Adipose tissue (tissue), 3 donors: Measurements from ENCODE around the gene SERINC2. TPM values are rescaled to one million over a fixed set of nuclear protein-coding genes. Genes with fewer than 3 reads are reported as not detected.
"Not testable (repeated sequence)": the region's sequence is repeated elsewhere in the genome, so short reads cannot be mapped to it uniquely, and the experiment has no call there.

ENCODE experiments used
- H3K27ac ChIP-seq: one replicate; pipeline ENCODE4 v1.5.1; 2013; ENCODE audit warnings: low read depth, low read length
- WGBS, 3 donors: extraction: QIAGEN DNeasy Blood & Tissue Kit; methylation state at CpG; one replicate each; pipeline ENCODE4 v1.1.7; 2013; 5-methylcytosine and 5-hydroxymethylcytosine counted together
- polyA plus RNA-seq, 3 donors: library from polyadenylated mRNA; stranded (reverse); fragments of 200-250 nt; gene quantifications; one replicate each; pipeline ENCODE4 v1.2.3, GENCODE V29; 2013
- donor health status: healthy with polysubstance abuse.
- donor health status: Bipolar disorder and iron deficiency.
- donor health status: healthy.

Gene SERINC2
- polyA plus RNA-seq, 3 donors: 3.8 to 12.6 (median 9.4) TPM

GRCh38 chr1:31381394-31382294, 31.4 kb upstream of the SERINC2 start:
- WGBS, 3 donors: 72 to 81% (median 79%) methylated on average over 6 of the region's 6 CpGs
- no peak overlapping the region for H3K27ac ChIP-seq

- H3K27ac ChIP-seq: no peak overlapping the region
- WGBS, 3 donors: 82 to 87% (median 86%) methylated on average over 3 of the region's 3 CpGs
Observed at GRCh38 chr1:31382379-31382989, 30.5 kb upstream of the SERINC2 start.

- WGBS, 3 donors: 81 to 95% (median 92%) methylated on average over 1 of the region's 1 CpG
- no peak overlapping the region for H3K27ac ChIP-seq
Observed at GRCh38 chr1:31383967-31384366, 29.0 kb upstream of the SERINC2 start.

- 63 to 71% (median 69%) methylated on average over 8 of the region's 8 CpGs for WGBS, 3 donors
- not testable (repeated sequence) for H3K27ac ChIP-seq
Observed at GRCh38 chr1:31386576-31387243, 26.3 kb upstream of the SERINC2 start.

GRCh38 chr1:31387612-31388011, 25.4 kb upstream of the SERINC2 start:
- no peak overlapping the region for H3K27ac ChIP-seq
- 57 to 73% (median 68%) methylated on average over 10 of the region's 10 CpGs for WGBS, 3 donors

- 91 to 92% (median 91%) methylated on average over 7 of the region's 7 CpGs for WGBS, 3 donors
- no peak overlapping the region for H3K27ac ChIP-seq
Observed at GRCh38 chr1:31389616-31390015, 23.4 kb upstream of the SERINC2 start.

- H3K27ac ChIP-seq: no peak overlapping the region
- WGBS, 3 donors: 76 to 90% (median 85%) methylated on average over 7 of the region's 7 CpGs
Observed at GRCh38 chr1:31390071-31390470, 22.9 kb upstream of the SERINC2 start.

GRCh38 chr1:31393463-31393862, 19.6 kb upstream of the SERINC2 start:
- H3K27ac ChIP-seq: no peak overlapping the region

GRCh38 chr1:31394584-31395193, 18.3 kb upstream of the SERINC2 start:
- no peak overlapping the region for H3K27ac ChIP-seq
- 1 to 3% (median 2%) methylated on average over 36 of the region's 36 CpGs for WGBS, 3 donors

- WGBS, 3 donors: 77 to 86% (median 82%) methylated on average over 3 of the region's 3 CpGs
- no peak overlapping the region for H3K27ac ChIP-seq
Observed at GRCh38 chr1:31396633-31397351, 16.2 kb upstream of the SERINC2 start.

GRCh38 chr1:31397360-31398095, 15.5 kb upstream of the SERINC2 start:
- no peak overlapping the region for H3K27ac ChIP-seq
- 57 to 71% (median 60%) methylated on average over 4 of the region's 4 CpGs for WGBS, 3 donors

GRCh38 chr1:31398246-31398645, 14.8 kb upstream of the SERINC2 start:
- 82 to 92% (median 91%) methylated on average over 2 of the region's 2 CpGs for WGBS, 3 donors
- no peak overlapping the region for H3K27ac ChIP-seq

GRCh38 chr1:31399976-31400375, 13.0 kb upstream of the SERINC2 start:
- H3K27ac ChIP-seq: no peak overlapping the region
- WGBS, 3 donors: 45 to 56% (median 51%) methylated on average over 3 of the region's 3 CpGs

- 34 to 57% (median 38%) methylated on average over 3 of the region's 3 CpGs for WGBS, 3 donors
- H3K27ac ChIP-seq: no peak overlapping the region
Observed at GRCh38 chr1:31400393-31400792, 12.6 kb upstream of the SERINC2 start.

GRCh38 chr1:31401241-31401640, 11.8 kb upstream of the SERINC2 start:
- no peak overlapping the region for H3K27ac ChIP-seq
- WGBS, 3 donors: 35 to 52% (median 39%) methylated on average over 2 of the region's 2 CpGs

GRCh38 chr1:31405578-31406245, 7.3 kb upstream of the SERINC2 start:
- 84 to 91% (median 90%) methylated on average over 6 of the region's 6 CpGs for WGBS, 3 donors
- H3K27ac ChIP-seq: no peak overlapping the region

- 78 to 86% (median 79%) methylated on average over 18 of the region's 18 CpGs for WGBS, 3 donors
- H3K27ac ChIP-seq: no peak overlapping the region
Observed at GRCh38 chr1:31407029-31407626, 5.9 kb upstream of the SERINC2 start.
